GM12878 (cell line): ENCODE results near the gene DUOXA1.

Experiments used
- CBX5 ChIP-seq: sonication (generic); IDR thresholded peaks from 2 replicates; pipeline ENCODE4 v1.6.1; 2016; ENCODE audit warnings: low read depth, moderate library complexity, mild to moderate bottlenecking, inconsistent platforms
- HCFC1 ChIP-seq: fragments of 150-350 bp; IDR thresholded peaks from 2 replicates; pipeline ENCODE4 v1.6.1; 2014; ENCODE audit warnings: low read length
- POLR2A ChIP-seq: IDR thresholded peaks from 2 replicates; pipeline ENCODE4 v1.6.1; 2011; ENCODE audit warnings: low read depth, mild to moderate bottlenecking, low read length
- POU2F2 ChIP-seq: IDR thresholded peaks from 3 replicates; pipeline ENCODE4 v1.6.1; 2011; ENCODE audit warnings: low read depth, mild to moderate bottlenecking, low read length, borderline replicate concordance
- RELB ChIP-seq: fragments of 450-650 bp; IDR thresholded peaks from 2 replicates; pipeline ENCODE4 v1.6.1; 2017; ENCODE audit warnings: low read depth, mild to moderate bottlenecking, moderate library complexity
- REST ChIP-seq: IDR thresholded peaks from 2 replicates; pipeline ENCODE4 v1.6.1; 2012; ENCODE audit warnings: mild to moderate bottlenecking, low read depth, low read length
- RFX5 ChIP-seq: IDR thresholded peaks from 2 replicates; pipeline ENCODE4 v1.6.1; 2011; ENCODE audit warnings: low read depth, low read length, improper control_type of control experiment
- SUZ12 ChIP-seq: fragments of 200-600 bp; sonication (generic); IDR thresholded peaks from one replicate; pipeline ENCODE4 v1.6.1; 2018; ENCODE audit warnings: antibody characterized with exemption, mild to moderate bottlenecking; ENCODE audit not compliant: unreplicated experiment
- ZBED1 ChIP-seq: IDR thresholded peaks from 2 replicates; pipeline ENCODE4 v1.6.1; 2016; ENCODE audit warnings: borderline replicate concordance
- TF ChIP-seq, protein P1 (sequence below): IDR thresholded peaks from 2 replicates; pipeline ENCODE4 v1.6.1; 2011; ENCODE audit warnings: low read depth, mild to moderate bottlenecking, low read length, moderate library complexity, borderline replicate concordance; ENCODE audit errors: extremely low read depth
- TF ChIP-seq, protein P2 (sequence below), 3 experiments: IDR thresholded peaks in 2 of 3; conservative IDR thresholded peaks in 1 of 3; 2 replicates each; pipeline ENCODE4 v1.5.1; 2011; ENCODE audit warnings: low read depth in 3 of 3, low read length in 3 of 3, mild to moderate bottlenecking in 3 of 3, control low read depth in 2 of 3, moderate library complexity in 2 of 3, inconsistent platforms in 1 of 3, mixed read lengths in 1 of 3; ENCODE audit not compliant: control insufficient read depth in 2 of 3, insufficient read depth in 1 of 3; ENCODE audit errors: extremely low read depth in 1 of 3

DNA sequence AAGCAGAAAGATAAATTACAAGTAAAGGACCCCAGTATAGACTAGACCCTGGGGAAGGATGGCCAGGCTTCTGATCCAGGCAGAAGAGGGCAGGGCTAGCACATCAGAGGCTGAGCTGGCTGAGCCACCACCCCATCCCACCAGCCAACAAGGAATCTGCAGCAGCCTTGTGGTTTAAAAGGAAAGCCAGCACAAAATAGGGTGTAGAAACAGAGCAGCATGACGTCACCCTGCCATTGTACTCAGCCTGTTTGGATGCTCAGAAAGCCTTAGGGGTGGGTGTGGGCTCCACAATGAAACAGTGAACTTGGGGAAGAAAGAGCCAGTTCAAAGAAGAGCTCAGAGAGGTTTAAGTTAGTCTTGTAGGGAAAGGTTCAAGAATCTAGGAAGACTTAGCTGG lies 28.3 kb upstream of the DUOXA1 start:
- no peak for TF ChIP-seq RELB
- no peak for TF ChIP-seq POLR2A
- TF ChIP-seq REST, result no peak
- TF ChIP-seq, protein P1, sequence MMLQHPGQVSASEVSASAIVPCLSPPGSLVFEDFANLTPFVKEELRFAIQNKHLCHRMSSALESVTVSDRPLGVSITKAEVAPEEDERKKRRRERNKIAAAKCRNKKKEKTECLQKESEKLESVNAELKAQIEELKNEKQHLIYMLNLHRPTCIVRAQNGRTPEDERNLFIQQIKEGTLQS, result no peak
- no peak for TF ChIP-seq CBX5
- no peak for TF ChIP-seq RFX5
- no peak for TF ChIP-seq HCFC1
- TF ChIP-seq, protein P2, sequence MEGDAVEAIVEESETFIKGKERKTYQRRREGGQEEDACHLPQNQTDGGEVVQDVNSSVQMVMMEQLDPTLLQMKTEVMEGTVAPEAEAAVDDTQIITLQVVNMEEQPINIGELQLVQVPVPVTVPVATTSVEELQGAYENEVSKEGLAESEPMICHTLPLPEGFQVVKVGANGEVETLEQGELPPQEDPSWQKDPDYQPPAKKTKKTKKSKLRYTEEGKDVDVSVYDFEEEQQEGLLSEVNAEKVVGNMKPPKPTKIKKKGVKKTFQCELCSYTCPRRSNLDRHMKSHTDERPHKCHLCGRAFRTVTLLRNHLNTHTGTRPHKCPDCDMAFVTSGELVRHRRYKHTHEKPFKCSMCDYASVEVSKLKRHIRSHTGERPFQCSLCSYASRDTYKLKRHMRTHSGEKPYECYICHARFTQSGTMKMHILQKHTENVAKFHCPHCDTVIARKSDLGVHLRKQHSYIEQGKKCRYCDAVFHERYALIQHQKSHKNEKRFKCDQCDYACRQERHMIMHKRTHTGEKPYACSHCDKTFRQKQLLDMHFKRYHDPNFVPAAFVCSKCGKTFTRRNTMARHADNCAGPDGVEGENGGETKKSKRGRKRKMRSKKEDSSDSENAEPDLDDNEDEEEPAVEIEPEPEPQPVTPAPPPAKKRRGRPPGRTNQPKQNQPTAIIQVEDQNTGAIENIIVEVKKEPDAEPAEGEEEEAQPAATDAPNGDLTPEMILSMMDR (IDR thresholded peaks at IDR 0.05 in 2 of 3, conservative IDR thresholded peaks at IDR 0.05 in 1 of 3; ENCODE audit: control insufficient read depth in 2 of 3, extremely low read depth in 1 of 3, insufficient read depth in 1 of 3, low read depth in 3 of 3, low read length in 3 of 3), result no peak
- TF ChIP-seq ZBED1, result no peak
- TF ChIP-seq POU2F2, result no peak
- TF ChIP-seq SUZ12, result no peak
